RPMI8226 (cell line): ENCODE measurements around the gene CNOT10.

ENCODE experiments used
- DNase-seq: peaks from one replicate; pipeline ENCODE4 v3.0.0-alpha.2; 2015

CNOT10 gene

DNA sequence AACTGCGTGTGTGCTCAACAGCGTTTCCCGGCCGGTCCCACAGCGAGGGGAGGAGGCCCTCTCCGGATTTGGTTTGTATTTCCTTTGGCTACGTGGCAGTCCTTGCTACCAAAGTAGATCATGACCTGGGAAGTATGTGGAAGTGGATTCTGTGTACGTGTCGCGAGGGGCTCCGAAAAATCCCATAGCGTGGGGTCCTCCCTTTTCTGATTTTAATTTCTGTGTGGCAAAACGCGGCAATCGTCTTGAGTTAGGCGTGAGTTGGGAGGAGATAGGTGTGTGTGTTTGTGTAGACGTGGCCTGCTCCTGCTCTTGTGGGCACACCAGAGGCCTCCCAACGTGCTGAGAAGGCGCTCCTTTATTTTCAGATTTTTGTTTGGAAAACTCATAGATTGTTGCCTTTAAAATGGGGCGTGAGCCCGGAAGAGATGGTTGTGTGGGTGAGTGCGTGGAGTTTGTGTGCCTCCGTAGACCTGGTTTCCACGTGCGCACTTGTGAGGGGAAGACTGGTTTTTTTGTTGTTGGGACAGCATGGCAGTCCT lies 134.1 kb downstream of the CNOT10 start:
- no peak for DNase-seq

DNA sequence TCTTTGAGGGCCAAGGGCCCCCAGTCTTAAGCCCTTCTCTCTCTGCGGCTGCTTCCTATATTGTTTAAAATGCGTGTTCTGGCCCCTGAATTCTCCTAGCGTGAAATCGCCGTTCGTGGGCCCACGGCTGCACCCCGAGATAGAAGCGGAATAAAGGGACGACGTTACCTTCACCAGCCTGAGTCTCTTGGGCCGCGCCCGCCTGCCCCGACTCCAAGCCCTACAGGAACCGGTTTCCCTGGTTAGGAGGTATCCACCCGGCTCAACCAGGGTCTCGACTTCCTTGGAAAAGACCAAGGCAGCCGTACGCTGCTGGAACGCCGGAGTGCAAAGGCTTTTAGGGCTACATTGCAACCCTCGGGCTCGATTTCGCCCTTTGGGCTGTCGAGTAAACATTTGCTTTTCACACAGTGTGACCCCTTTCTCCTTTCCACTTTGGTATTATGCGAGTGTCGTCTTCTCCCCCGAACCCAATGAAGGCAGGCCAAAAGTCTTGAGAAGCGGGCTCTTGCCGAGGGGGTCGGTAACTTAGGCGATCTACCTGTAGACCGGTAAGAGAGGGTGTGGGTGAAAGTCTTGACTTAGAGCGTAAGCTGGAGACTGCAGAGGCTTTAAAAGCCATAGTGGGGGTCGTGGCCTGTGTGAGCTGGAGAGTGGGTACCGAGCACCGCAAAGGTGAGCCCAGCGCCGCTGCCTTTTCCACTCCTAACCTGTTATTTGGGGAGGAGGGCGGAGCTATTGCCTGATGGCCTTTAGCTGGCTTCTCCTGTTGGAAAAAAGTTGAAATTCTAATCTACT lies 134.8 kb downstream of the CNOT10 start:
- DNase-seq: no peak

DNA sequence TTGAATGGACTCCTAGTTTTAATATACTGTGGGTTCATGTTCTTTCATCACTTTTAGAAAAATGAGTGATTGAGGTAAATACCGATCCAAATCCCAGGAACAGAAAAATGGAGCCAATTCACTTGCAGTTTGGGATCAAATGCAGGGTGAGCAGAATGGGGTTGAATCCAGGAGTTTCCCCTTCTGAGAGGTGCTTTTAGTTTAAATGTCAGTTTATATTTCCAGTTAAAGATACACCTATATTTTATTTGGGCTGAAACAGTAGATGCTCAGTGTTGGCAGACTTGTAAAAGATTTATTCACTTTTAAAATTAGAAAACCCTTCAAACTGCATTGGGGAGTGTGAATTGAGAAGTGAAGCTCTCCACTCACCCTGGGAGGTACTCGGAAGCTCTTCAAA lies 135.4 kb downstream of the CNOT10 start:
- no peak for DNase-seq

DNA sequence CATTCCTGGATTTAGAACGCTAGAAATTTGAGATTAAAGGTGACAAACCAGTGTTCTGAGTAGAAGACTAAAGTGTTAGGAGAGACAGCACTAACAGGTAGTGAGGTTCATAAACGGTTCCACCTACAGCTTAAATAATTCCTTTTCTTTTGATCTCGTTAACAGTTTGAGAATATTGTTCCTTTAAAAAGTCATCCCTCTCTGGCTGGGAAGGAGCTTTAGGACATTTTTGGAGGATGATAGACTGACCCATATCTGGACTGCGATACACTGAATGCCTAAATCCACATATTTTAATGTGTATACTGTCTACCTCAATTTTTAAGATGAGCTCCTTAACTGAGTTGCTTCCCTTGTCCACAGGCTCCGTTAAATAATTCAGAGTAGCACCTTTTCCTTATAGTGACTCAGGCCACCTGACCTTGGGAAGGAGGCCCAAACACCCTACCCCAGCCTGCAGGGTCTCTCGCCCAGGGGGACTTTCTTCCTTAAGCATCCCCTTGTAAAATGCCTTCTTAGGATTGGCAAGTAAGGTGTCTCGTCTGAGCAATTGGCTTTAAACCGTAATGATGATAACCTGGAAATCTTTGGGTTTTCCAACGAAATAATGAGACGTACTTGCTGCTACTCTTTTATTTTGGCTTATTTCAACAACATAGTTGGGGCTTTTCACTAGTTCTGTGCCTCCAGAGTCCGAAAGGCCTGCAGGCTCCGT lies 136.1 kb downstream of the CNOT10 start:
- no peak for DNase-seq

DNA sequence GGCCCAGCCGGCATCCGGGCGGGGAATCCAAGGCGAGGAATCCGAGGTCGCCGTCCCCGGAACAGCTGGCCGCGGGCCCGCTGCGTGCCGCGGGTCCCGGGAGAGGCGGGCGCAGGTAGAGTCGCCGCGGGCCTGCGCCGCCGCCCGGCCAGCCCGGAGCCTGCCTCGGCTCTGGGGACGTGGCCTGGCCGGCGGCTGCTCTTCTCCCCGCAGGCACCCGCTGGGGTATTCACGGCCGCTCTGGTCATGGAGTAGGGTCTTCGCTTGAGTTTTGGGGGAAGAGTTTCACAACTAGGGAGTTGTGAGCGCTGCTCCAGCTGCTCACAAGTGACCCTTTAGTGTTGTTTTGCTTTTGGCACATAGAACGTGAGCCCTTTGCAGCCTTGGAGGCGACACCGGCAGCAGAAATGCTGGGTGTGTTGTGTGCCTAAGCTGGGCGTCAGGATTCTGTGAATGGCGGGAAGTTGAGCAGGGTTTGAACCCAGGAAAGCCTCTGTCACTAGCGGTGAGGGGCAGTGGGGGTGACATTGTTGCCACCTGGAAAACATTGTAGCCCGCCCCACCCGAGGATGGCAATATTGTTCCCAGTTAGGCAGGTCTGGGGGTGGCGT lies 136.8 kb downstream of the CNOT10 start:
- no peak for DNase-seq

DNA sequence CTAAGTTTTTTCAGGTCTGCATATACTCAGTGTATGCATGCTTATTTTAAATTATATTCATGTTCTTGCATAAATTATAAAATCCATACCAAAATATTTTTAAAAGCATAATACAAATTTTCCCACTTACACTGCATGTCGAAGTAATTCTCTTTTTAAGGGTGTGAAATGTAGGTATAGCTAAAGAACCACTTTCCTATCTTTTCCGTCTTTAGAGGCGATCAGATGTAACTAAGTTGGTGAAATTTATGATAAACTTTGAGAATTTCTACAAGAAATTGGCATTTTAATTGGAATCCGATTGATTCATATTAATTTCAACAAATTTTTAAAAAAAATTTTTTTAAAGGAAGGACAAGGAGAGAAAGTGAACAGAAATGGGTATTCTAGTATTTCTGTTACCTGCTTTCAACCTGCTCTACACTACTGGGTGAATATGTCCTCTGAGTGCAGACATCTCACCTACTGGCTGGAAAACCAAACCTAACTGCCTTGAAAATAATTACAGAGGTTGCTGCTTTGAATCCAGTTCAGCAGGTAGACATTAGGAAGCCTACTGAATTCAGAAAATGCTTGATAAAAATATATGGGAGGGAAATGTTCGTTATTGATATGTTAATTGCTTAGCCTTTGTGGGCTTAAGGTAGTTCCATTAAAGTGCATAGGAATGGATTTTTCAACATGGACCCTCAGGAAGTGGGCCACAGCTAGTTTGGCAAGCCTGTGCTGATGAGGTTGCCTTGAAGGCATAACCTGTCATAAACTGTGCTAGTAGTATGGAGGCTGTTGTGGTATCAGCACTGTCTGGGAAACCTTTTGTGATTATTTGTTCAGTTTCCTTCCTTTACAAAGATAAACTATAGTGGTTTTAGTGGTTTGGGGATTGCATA lies 137.9 kb downstream of the CNOT10 start:
- DNase-seq: no peak
